Vagina (tissue), 2 donors: ENCODE measurements around the gene AGPAT4.

Experiments
- CTCF ChIP-seq, 3 experiments: fragments of 450-650 bp in 2 of 3; fragments of 200-600 bp in 1 of 3; sonication (generic) in 1 of 3; IDR thresholded peaks; one replicate each; pipeline ENCODE4 v1.5.1; 2017 to 2019; ENCODE audit warnings: antibody characterized with exemption in 3 of 3, mild to moderate bottlenecking in 2 of 3, moderate library complexity in 2 of 3
- POLR2A ChIP-seq, 2 donors: fragments of 450-650 bp; IDR thresholded peaks; one replicate each; pipeline ENCODE4 v1.6.1; 2017; ENCODE audit warnings: antibody characterized with exemption in 2 of 2, mild to moderate bottlenecking in 2 of 2, moderate library complexity in 2 of 2

- TF ChIP-seq CTCF (IDR thresholded peaks at IDR 0.05), result no peak
- peak in 1 of 2 donors; percentile 23 for TF ChIP-seq POLR2A (IDR thresholded peaks at IDR 0.05)
These were observed at the start of gene AGPAT4 for GRCh38 chr6:161273752-161274487.
